Cardiac muscle cell (in vitro differentiated cells and primary cell): ENCODE data around the gene SLIT3. TPM values are rescaled to one million over a fixed set of nuclear protein-coding genes. Genes with fewer than 3 reads are reported as not detected.
A peak's percentile ranks its signal among the peaks of the same experiment; 100 is the strongest.

ENCODE experiments used
- DNase-seq, 2 donors: peaks; one replicate each; pipeline versions ENCODE4 v3.0.0 to v3.0.0-alpha.2; 2010 to 2017; ENCODE audit warnings: low read depth in 1 of 2, low spot score in 1 of 2
- H3K27ac ChIP-seq: fragments of 200-600 bp; sonication (generic); 2 replicates; pipeline ENCODE4 v1.5.1; 2016
- H3K27me3 ChIP-seq: fragments of 200-600 bp; sonication (generic); 2 replicates; pipeline ENCODE4 v1.6.0; 2016; ENCODE audit warnings: control low read depth
- H3K36me3 ChIP-seq: fragments of 200-600 bp; sonication (generic); 2 replicates; pipeline ENCODE4 v1.5.1; 2016; ENCODE audit warnings: control low read depth
- H3K4me1 ChIP-seq: fragments of 200-600 bp; sonication (generic); 2 replicates; pipeline ENCODE4 v1.8.1; 2017; ENCODE audit warnings: low read depth, mild to moderate bottlenecking, mixed run types
- H3K4me3 ChIP-seq: fragments of 200-600 bp; sonication (generic); 2 replicates; pipeline ENCODE4 v1.5.1; 2016; ENCODE audit warnings: mild to moderate bottlenecking
- H3K9me3 ChIP-seq: fragments of 200-600 bp; sonication (generic); 2 replicates; pipeline ENCODE4 v1.5.1; 2017; ENCODE audit warnings: low read depth, mild to moderate bottlenecking, control low read depth
- CTCF ChIP-seq: IDR thresholded peaks from 2 replicates; pipeline ENCODE4 v1.5.1; 2012; ENCODE audit warnings: low read depth, mild to moderate bottlenecking, low read length
- polyA plus RNA-seq: library from polyadenylated mRNA; unstranded; fragments of >200 nt; fragmentation: Nextera tagmentation; extraction: Ambion mirVana; gene quantifications from 2 replicates; pipeline ENCODE4 v1.2.1, GENCODE V29; 2016
- total RNA-seq: library from RNA; depleted of rRNA; stranded (reverse); fragments of >200 nt; gene quantifications from 2 replicates; pipeline ENCODE4 v1.2.3, GENCODE V29; 2016

The SLIT3 gene
- total and polyA plus RNA-seq, 2 experiments from 2014 or later = 50.7 to 111 TPM

- no peak for DNase-seq
- Histone ChIP-seq H3K27me3 (no peaks in the 10 kb centered on the region), H3K4me3 (no peak overlapping the region), H3K4me1 (no peaks in the 10 kb centered on the region), H3K36me3 (no peaks in the 10 kb centered on the region), H3K9me3 (no peaks in the 10 kb centered on the region), H3K27ac (no peak overlapping the region)
- no peak for TF ChIP-seq CTCF
These were observed 58.6 kb downstream of the SLIT3 start for GRCh38 chr5:169242175-169242848.

- Histone ChIP-seq H3K4me1 (no peaks in the 10 kb centered on the region), H3K36me3 (no peaks in the 10 kb centered on the region), H3K9me3 (no peaks in the 10 kb centered on the region), H3K27me3 (no peaks in the 10 kb centered on the region), H3K27ac (no peak overlapping the region), H3K4me3 (no peak overlapping the region)
- TF ChIP-seq CTCF = no peak
- DNase-seq = peak in 1 of 2 donors; percentile 59
These were observed 71.5 kb downstream of the SLIT3 start for GRCh38 chr5:169229342-169229892.

- H3K36me3 ChIP-seq = no peaks in the 10 kb centered on the region
- TF ChIP-seq CTCF = no peak
- H3K27ac ChIP-seq = no peak overlapping the region
- DNase-seq = no peak
- H3K4me1 ChIP-seq = no peaks in the 10 kb centered on the region
- no peaks in the 10 kb centered on the region for H3K9me3 ChIP-seq
- no peak overlapping the region for H3K4me3 ChIP-seq
- no peaks in the 10 kb centered on the region for H3K27me3 ChIP-seq
These were observed 74.0 kb downstream of the SLIT3 start for GRCh38 chr5:169226895-169227294.

- TF ChIP-seq CTCF = no peak
- no peaks in the 10 kb centered on the region for H3K9me3 ChIP-seq
- no peaks in the 10 kb centered on the region for H3K4me1 ChIP-seq
- no peak overlapping the region for H3K27ac ChIP-seq
- H3K27me3 ChIP-seq = no peaks in the 10 kb centered on the region
- DNase-seq = no peak
- H3K4me3 ChIP-seq = no peak overlapping the region
- no peaks in the 10 kb centered on the region for H3K36me3 ChIP-seq
These were observed 75.0 kb downstream of the SLIT3 start for GRCh38 chr5:169225830-169226356.

- H3K27me3 ChIP-seq = no peaks in the 10 kb centered on the region
- TF ChIP-seq CTCF = no peak
- no peaks in the 10 kb centered on the region for H3K36me3 ChIP-seq
- DNase-seq = no peak
- peaks cover 12% of the 10 kb centered on the region for H3K4me1 ChIP-seq
- H3K27ac ChIP-seq = no peak overlapping the region
- no peaks in the 10 kb centered on the region for H3K9me3 ChIP-seq
- H3K4me3 ChIP-seq = no peak overlapping the region
These were observed 77.4 kb downstream of the SLIT3 start for GRCh38 chr5:169223595-169223953.
